Astrocyte (in vitro differentiated cells and primary cell): ENCODE data around the gene PIP4K2C.

Experiments
- CTCF ChIP-seq: IDR thresholded peaks from 2 replicates; pipeline ENCODE4 v1.5.1; 2011; ENCODE audit warnings: low read depth, mild to moderate bottlenecking, inconsistent platforms, low read length, moderate library complexity; ENCODE audit not compliant: insufficient read depth
- EZH2 ChIP-seq: IDR thresholded peaks from 2 replicates; pipeline ENCODE4 v1.6.1; 2012; ENCODE audit warnings: mild to moderate bottlenecking, low read length, inconsistent platforms; ENCODE audit not compliant: insufficient read depth

GRCh38 chr12:57603815-57604453, 12.9 kb downstream of the PIP4K2C start:
- TF ChIP-seq CTCF (no peak), EZH2 (no peak)
